Placental pericyte (primary cell): Measurements from ENCODE around the gene GAP43. TPM values are rescaled to one million over a fixed set of nuclear protein-coding genes. Genes with fewer than 3 reads are reported as not detected.

ENCODE experiments used
- total RNA-seq: library from RNA; depleted of rRNA; stranded (reverse); fragments of >200 nt; gene quantifications from 2 replicates; pipeline ENCODE4 v1.2.3, GENCODE V29; 2012

Gene GAP43, protein sequence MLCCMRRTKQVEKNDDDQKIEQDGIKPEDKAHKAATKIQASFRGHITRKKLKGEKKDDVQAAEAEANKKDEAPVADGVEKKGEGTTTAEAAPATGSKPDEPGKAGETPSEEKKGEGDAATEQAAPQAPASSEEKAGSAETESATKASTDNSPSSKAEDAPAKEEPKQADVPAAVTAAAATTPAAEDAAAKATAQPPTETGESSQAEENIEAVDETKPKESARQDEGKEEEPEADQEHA
- total RNA-seq: 0.43 TPM in 1 of 2 replicates, not detected in the other

DNA sequence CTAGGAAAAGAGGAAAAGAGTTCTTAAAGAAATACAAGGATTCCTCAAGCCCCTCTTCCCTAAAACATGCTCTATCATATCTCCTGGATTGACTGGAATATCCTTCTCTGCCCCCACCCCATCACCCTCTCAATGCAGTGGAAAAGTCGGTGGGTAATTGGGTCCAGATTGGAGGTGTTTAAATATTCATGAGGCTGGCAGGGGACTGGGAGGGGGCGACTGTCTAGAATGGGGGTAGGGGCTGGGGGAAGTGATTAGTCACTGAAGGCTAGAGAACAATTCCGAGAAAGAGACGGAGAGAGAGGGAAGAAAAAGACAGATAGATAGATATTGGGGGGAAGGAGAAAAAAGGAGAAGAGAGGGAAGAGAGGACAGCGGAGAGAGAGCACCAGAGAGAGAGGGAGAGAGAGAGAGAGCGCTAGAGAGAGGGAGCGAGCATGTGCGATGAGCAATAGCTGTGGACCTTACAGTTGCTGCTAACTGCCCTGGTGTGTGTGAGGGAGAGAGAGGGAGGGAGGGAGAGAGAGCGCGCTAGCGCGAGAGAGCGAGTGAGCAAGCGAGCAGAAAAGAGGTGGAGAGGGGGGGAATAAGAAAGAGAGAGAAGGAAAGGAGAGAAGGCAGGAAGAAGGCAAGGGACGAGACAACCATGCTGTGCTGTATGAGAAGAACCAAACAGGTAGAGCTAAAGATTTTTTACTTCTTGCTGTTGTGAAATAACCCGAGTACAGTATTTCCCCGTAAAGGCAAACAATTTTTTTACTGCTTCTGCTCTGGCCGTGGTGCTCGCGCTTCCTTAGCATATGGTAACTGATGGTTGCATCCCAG is at the start of gene GAP43:
Gene GAP43 (plus strand): TSS at position 467 of the 825 bp plus-strand sequence. CDS start 180 bp downstream, at position 647.

